ENCODE data around the gene PPBP. TPM values are rescaled to one million over a fixed set of nuclear protein-coding genes. Genes with fewer than 3 reads are reported as not detected.
"Not testable (repeated sequence)": the region's sequence is repeated elsewhere in the genome, so short reads cannot be mapped to it uniquely, and the experiment has no call there.

Gene PPBP
- total RNA-seq, 1 donor from 2014 or later, result 0.26 TPM

- no peak for DNase-seq (ENCODE audit: low read depth)
- TF ChIP-seq, protein P1, sequence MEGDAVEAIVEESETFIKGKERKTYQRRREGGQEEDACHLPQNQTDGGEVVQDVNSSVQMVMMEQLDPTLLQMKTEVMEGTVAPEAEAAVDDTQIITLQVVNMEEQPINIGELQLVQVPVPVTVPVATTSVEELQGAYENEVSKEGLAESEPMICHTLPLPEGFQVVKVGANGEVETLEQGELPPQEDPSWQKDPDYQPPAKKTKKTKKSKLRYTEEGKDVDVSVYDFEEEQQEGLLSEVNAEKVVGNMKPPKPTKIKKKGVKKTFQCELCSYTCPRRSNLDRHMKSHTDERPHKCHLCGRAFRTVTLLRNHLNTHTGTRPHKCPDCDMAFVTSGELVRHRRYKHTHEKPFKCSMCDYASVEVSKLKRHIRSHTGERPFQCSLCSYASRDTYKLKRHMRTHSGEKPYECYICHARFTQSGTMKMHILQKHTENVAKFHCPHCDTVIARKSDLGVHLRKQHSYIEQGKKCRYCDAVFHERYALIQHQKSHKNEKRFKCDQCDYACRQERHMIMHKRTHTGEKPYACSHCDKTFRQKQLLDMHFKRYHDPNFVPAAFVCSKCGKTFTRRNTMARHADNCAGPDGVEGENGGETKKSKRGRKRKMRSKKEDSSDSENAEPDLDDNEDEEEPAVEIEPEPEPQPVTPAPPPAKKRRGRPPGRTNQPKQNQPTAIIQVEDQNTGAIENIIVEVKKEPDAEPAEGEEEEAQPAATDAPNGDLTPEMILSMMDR (IDR thresholded peaks at IDR 0.05; ENCODE audit: insufficient read depth, low read length, severe bottlenecking), result no peak
- Histone ChIP-seq H3K36me3 (ENCODE audit: control insufficient read depth, insufficient read depth, low read length) (no peaks in the 10 kb centered on the region), H3K27me3 (ENCODE audit: control insufficient read depth, insufficient read depth, low read length) (no peaks in the 10 kb centered on the region), H3K4me3 (ENCODE audit: low read depth, low read length) (no peak overlapping the region)
- FAIRE-seq, result no peak
Observed at GRCh38 chr4:73952352-73952751, 35.6 kb downstream of the PPBP start.

- H3K36me3 ChIP-seq (ENCODE audit: control insufficient read depth, insufficient read depth, low read length), result not testable (repeated sequence)
Observed at GRCh38 chr4:73950376-73950920, 37.5 kb downstream of the PPBP start.

DNA sequence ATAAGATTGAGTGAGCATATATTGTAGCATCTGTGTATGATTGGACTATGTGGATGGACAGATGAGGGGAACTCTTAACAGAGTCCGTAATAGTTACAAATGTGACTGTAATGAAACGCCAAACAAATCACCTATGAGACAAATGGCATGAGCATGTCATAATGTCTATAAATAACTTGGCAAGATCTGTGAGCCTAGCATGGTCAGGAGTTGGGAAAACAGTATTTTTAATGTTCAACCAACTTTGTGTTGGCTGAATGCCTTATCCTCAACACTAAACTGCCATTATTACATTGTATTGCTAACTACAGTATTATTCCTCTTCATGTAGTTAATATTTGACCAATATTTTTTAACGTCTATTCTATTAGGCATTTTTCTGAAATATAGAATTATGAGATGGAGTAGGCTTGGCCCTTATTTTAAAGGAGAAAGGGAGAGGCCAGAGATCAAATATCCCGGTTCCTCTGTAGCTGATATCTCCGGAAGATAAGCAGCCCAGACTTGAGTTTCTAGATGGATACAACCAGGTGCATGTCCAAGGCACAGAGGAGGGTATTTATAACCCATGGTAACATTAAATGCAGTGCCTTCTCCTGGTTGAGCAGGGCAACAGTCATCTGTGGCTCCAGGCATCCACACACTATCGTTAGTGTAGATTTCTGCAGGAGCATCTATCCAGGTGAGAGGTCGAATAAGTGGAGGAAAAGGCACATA is 38.8 kb downstream of the PPBP start:
- no peak overlapping the region for H3K4me3 ChIP-seq (ENCODE audit: low read depth, low read length)
- H3K27me3 ChIP-seq (ENCODE audit: control insufficient read depth, insufficient read depth, low read length), result no peaks in the 10 kb centered on the region
- FAIRE-seq, result no peak
- no peaks in the 10 kb centered on the region for H3K36me3 ChIP-seq (ENCODE audit: control insufficient read depth, insufficient read depth, low read length)
- TF ChIP-seq, protein P1 (IDR thresholded peaks at IDR 0.05; ENCODE audit: insufficient read depth, low read length, severe bottlenecking), result no peak
- no peak for DNase-seq (ENCODE audit: low read depth)

More at GRCh38 chr4:73950376-73950920, 37.5 kb downstream of the PPBP start:
- not testable (repeated sequence) for H3K27me3 ChIP-seq (ENCODE audit: control insufficient read depth, insufficient read depth, low read length); FAIRE-seq; DNase-seq (ENCODE audit: low read depth); H3K4me3 ChIP-seq (ENCODE audit: low read depth, low read length)

DNA sequence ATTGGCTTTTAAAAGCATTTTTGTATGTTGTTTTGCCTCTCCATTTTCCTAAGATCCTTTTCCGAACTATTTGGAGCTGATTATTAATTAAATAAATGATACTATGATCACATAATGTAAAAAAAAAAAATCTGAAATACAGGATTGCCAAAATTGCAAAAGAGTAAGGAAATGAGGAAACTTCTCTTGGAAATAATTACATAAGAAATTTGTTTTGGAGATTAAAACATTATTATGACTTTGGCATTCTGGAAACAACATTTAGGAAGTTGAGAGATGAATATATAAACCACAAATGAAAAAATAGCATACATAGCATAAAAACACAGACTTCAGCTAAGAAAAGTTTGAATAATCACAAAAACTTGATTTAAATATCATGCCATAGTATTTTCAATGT is 39.7 kb downstream of the PPBP start:
- Histone ChIP-seq H3K27me3 (ENCODE audit: control insufficient read depth, insufficient read depth, low read length) (no peaks in the 10 kb centered on the region), H3K4me3 (ENCODE audit: low read depth, low read length) (no peak overlapping the region), H3K36me3 (ENCODE audit: control insufficient read depth, insufficient read depth, low read length) (no peaks in the 10 kb centered on the region)
- DNase-seq (ENCODE audit: low read depth), result no peak
- FAIRE-seq, result no peak
- TF ChIP-seq, protein P1 (IDR thresholded peaks at IDR 0.05; ENCODE audit: insufficient read depth, low read length, severe bottlenecking), result no peak

- FAIRE-seq, result no peak
- Histone ChIP-seq H3K4me3 (ENCODE audit: low read depth, low read length) (no peak overlapping the region), H3K36me3 (ENCODE audit: control insufficient read depth, insufficient read depth, low read length) (no peaks in the 10 kb centered on the region), H3K27me3 (ENCODE audit: control insufficient read depth, insufficient read depth, low read length) (no peaks in the 10 kb centered on the region)
- TF ChIP-seq, protein P1 (IDR thresholded peaks at IDR 0.05; ENCODE audit: insufficient read depth, low read length, severe bottlenecking), result no peak
- DNase-seq (ENCODE audit: low read depth), result no peak
Observed at GRCh38 chr4:73947239-73947985, 40.6 kb downstream of the PPBP start.
